PFSK-1 (cell line): Measurements from ENCODE around the gene ITGB8.

Experiments
- POLR2AphosphoS5 ChIP-seq: IDR thresholded peaks from 2 replicates; pipeline ENCODE4 v1.6.1; 2012; ENCODE audit warnings: low read depth, mild to moderate bottlenecking, control low read depth, low read length, moderate library complexity
- TAF1 ChIP-seq: IDR thresholded peaks from 2 replicates; pipeline ENCODE4 v1.6.1; 2012; ENCODE audit warnings: low read length, control low read depth, borderline replicate concordance; ENCODE audit not compliant: insufficient read depth
- TF ChIP-seq, protein P1 (sequence below), 2 experiments: IDR thresholded peaks; 2 replicates each; pipeline versions ENCODE4 v1.6.1 to v1.8.0; 2011 to 2012; ENCODE audit warnings: low read depth in 2 of 2, low read length in 2 of 2, control low read depth in 1 of 2, inconsistent platforms in 1 of 2, mild to moderate bottlenecking in 1 of 2, moderate library complexity in 1 of 2; ENCODE audit not compliant: insufficient read depth in 1 of 2

DNA sequence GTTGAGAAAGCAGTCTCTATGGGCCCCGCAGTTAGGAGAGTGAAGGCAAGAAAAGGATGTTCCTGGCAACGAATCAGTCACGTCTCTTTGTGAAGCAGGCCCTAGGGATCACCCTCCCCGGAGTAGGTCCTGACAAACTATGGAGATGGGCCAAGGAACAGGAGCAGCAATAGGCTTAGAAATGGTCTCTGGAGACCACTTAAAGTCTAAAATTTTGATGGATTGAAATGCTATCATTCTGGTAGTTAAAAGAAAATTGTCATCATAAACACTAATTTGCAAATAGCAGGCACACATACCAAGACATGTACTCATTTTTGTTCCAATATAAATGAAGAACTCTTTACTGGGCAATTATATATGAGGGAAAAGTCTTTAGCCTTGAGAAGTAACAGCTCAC is 123.5 kb downstream of the ITGB8 start:
- TF ChIP-seq POLR2AphosphoS5, result no peak
- TF ChIP-seq, protein P1, sequence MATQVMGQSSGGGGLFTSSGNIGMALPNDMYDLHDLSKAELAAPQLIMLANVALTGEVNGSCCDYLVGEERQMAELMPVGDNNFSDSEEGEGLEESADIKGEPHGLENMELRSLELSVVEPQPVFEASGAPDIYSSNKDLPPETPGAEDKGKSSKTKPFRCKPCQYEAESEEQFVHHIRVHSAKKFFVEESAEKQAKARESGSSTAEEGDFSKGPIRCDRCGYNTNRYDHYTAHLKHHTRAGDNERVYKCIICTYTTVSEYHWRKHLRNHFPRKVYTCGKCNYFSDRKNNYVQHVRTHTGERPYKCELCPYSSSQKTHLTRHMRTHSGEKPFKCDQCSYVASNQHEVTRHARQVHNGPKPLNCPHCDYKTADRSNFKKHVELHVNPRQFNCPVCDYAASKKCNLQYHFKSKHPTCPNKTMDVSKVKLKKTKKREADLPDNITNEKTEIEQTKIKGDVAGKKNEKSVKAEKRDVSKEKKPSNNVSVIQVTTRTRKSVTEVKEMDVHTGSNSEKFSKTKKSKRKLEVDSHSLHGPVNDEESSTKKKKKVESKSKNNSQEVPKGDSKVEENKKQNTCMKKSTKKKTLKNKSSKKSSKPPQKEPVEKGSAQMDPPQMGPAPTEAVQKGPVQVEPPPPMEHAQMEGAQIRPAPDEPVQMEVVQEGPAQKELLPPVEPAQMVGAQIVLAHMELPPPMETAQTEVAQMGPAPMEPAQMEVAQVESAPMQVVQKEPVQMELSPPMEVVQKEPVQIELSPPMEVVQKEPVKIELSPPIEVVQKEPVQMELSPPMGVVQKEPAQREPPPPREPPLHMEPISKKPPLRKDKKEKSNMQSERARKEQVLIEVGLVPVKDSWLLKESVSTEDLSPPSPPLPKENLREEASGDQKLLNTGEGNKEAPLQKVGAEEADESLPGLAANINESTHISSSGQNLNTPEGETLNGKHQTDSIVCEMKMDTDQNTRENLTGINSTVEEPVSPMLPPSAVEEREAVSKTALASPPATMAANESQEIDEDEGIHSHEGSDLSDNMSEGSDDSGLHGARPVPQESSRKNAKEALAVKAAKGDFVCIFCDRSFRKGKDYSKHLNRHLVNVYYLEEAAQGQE (IDR thresholded peaks at IDR 0.05; ENCODE audit: insufficient read depth in 1 of 2, low read depth in 2 of 2, low read length in 2 of 2), result no peak
- TF ChIP-seq TAF1, result no peak
